OCI-LY7 (cell line): Measurements from ENCODE around the gene KRTAP10-3.

ENCODE experiments used
- EZH2phosphoT487 ChIP-seq: fragments of 200-600 bp; sonication (generic); IDR thresholded peaks from 2 replicates; pipeline ENCODE4 v1.6.1; 2018; ENCODE audit warnings: low read depth, borderline replicate concordance, mild to moderate bottlenecking, mixed run types, antibody characterized with exemption, low read length, moderate library complexity, mixed read lengths
- TF ChIP-seq, protein P1 (sequence below): fragments of 200-600 bp; sonication (generic); conservative IDR thresholded peaks from 2 replicates; pipeline ENCODE4 v1.5.1; 2014; ENCODE audit warnings: mild to moderate bottlenecking, antibody characterized with exemption, low read length, moderate library complexity, mixed read lengths

DNA sequence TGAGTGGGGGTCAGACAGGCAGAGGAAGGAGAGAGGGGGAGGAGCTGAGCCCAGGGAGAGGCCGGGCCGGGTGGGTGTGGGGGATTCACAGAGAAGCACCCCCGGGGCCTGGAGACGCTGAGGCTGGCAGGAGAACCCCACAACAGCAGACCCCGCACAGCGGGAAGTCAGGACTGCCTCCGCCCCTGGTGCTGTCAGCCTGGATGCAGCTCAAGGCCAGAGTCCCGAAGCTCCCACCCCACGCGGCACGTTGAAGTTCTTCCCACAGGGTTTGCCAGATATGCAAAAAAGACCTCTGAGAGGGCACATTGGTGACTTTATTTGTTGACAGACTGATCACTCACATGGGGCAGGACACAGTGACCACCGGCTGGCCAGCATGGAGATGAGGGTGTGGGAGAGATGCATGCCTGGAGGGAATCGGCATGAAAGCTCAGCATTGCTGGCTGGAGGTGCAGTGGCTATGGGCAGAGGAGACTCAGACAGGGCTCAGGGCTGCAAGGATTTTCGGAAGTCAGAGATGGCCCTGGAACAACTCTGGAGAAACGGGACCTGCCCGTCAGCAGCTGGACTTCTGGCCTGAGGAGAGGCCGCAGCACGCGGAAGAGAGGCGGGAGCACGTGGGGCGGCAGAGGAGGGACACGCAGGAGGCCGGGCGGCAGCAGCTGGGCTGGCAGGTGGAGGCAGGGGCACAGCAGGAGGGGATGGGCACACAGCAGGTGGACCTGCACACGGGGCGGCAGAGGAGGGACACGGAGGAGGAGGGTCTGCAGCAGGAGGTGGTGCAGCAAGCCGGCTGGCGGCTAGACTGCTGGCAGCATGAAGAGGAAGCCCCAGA is 885 bp downstream of the KRTAP10-3 start:
- TF ChIP-seq, protein P1, sequence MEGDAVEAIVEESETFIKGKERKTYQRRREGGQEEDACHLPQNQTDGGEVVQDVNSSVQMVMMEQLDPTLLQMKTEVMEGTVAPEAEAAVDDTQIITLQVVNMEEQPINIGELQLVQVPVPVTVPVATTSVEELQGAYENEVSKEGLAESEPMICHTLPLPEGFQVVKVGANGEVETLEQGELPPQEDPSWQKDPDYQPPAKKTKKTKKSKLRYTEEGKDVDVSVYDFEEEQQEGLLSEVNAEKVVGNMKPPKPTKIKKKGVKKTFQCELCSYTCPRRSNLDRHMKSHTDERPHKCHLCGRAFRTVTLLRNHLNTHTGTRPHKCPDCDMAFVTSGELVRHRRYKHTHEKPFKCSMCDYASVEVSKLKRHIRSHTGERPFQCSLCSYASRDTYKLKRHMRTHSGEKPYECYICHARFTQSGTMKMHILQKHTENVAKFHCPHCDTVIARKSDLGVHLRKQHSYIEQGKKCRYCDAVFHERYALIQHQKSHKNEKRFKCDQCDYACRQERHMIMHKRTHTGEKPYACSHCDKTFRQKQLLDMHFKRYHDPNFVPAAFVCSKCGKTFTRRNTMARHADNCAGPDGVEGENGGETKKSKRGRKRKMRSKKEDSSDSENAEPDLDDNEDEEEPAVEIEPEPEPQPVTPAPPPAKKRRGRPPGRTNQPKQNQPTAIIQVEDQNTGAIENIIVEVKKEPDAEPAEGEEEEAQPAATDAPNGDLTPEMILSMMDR: no peak
- TF ChIP-seq EZH2phosphoT487: no peak
